ENCODE data around the gene DPP9. TPM values are rescaled to one million over a fixed set of nuclear protein-coding genes. Genes with fewer than 3 reads are reported as not detected.
A peak's percentile ranks its signal among the peaks of the same experiment; 100 is the strongest.

DPP9 gene
- total and polyA plus RNA-seq, 2 of the 4 experiments (the other 2 are of a cell fraction): 12.4 to 33.0 TPM

GRCh38 chr19:4689403-4689802, 34.2 kb downstream of the DPP9 start:
- Histone ChIP-seq H3K27me3 (ENCODE audit: control insufficient read depth, insufficient read depth, low read length) (no peaks in the 10 kb centered on the region), H3K9ac (ENCODE audit: low read depth, low read length) (no peak overlapping the region), H3K4me2 (ENCODE audit: low read depth, low read length) (no peak overlapping the region), H3K27ac (ENCODE audit: insufficient read depth, low read length) (no peak overlapping the region), H2BK15ac (ENCODE audit: low read depth, low read length) (no peak overlapping the region), H2BK20ac (ENCODE audit: low read depth, low read length) (no peak overlapping the region), H2BK120ac (ENCODE audit: low read depth, low read length) (no peak overlapping the region), H3K4ac (ENCODE audit: low read depth, low read length) (no peak overlapping the region), H2AFZ (replicated peaks; ENCODE audit: low read length, poor library complexity) (peak overlapping the region; percentile 43), H3K56ac (ENCODE audit: extremely low read depth, insufficient read depth, low read length) (no peak overlapping the region), H3K4me3 (ENCODE audit: insufficient read depth, low read depth, low read length) (no peak overlapping the region), H3K36me3 (ENCODE audit: control insufficient read depth, insufficient read depth, low read length) (peaks cover 64% of the 10 kb centered on the region), H3K79me1 (ENCODE audit: low read depth in 1 of 2, low read length in 2 of 2) (peaks cover 0 to 20% of the 10 kb centered on the region in 2 experiments; a peak in 2 of 4 replicates), H2BK5ac (ENCODE audit: low read depth, low read length, poor library complexity, severe bottlenecking) (no peak overlapping the region), H4K8ac (ENCODE audit: low read depth in 2 of 2, low read length in 2 of 2) (no peak overlapping the region), H3K14ac (replicated peaks; ENCODE audit: low read depth, low read length) (no peak overlapping the region), H3K23ac (ENCODE audit: low read depth, low read length) (no peak overlapping the region), H3K4me1 (ENCODE audit: control insufficient read depth, insufficient read depth, low read length) (peaks cover 5% of the 10 kb centered on the region), H4K91ac (ENCODE audit: insufficient read depth, low read depth, low read length) (no peak overlapping the region), H4K20me1 (ENCODE audit: insufficient read depth, low read length) (peaks cover 6% of the 10 kb centered on the region; the same call in 1 of the 2 replicates), H3K9me3 (ENCODE audit: control insufficient read depth, insufficient read depth, low read length) (no peaks in the 10 kb centered on the region), H2AK9ac (replicated peaks; ENCODE audit: low read depth, low read length, poor library complexity) (no peak overlapping the region), H3K18ac (ENCODE audit: low read depth, low read length) (no peak overlapping the region), H3K9me1 (ENCODE audit: insufficient read depth, low read length) (no peaks in the 10 kb centered on the region), H4K5ac (ENCODE audit: low read depth, low read length) (no peak overlapping the region), H2AK5ac (ENCODE audit: low read depth, low read length) (no peak overlapping the region)
- ChIA-PET POLR2A (ENCODE audit: unreplicated experiment) (no interaction called here), CTCF (no interaction called here)
- intact Hi-C loops (cut with micrococcal nuclease): no loop called here
- TF ChIP-seq RFX5 (IDR thresholded peaks at IDR 0.05; ENCODE audit: low read depth, low read length) (no peak), MAFK (IDR thresholded peaks at IDR 0.05; ENCODE audit: low read depth, low read length) (no peak)
- TF ChIP-seq, protein P1, sequence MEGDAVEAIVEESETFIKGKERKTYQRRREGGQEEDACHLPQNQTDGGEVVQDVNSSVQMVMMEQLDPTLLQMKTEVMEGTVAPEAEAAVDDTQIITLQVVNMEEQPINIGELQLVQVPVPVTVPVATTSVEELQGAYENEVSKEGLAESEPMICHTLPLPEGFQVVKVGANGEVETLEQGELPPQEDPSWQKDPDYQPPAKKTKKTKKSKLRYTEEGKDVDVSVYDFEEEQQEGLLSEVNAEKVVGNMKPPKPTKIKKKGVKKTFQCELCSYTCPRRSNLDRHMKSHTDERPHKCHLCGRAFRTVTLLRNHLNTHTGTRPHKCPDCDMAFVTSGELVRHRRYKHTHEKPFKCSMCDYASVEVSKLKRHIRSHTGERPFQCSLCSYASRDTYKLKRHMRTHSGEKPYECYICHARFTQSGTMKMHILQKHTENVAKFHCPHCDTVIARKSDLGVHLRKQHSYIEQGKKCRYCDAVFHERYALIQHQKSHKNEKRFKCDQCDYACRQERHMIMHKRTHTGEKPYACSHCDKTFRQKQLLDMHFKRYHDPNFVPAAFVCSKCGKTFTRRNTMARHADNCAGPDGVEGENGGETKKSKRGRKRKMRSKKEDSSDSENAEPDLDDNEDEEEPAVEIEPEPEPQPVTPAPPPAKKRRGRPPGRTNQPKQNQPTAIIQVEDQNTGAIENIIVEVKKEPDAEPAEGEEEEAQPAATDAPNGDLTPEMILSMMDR (conservative IDR thresholded peaks at IDR 0.05; ENCODE audit: low read depth, low read length): no peak
- dilution Hi-C loops (cut with HindIII; ENCODE audit: low sequenced_read_pairs, unreplicated experiment): no loop called here
- DNase-seq (no peak), ATAC-seq (ENCODE audit: low read depth) (no peak)
- WGBS, 2 experiments (ENCODE audit: extremely low coverage in 2 of 2, insufficient read length in 1 of 2): 100% methylated on average over 12 of the region's 19 CpGs; no CpG with 5 or more reads in 1 of the 2 experiments
- in situ Hi-C loops (cut with MboI; ENCODE audit: low sequenced_read_pairs): no loop called here
- no TSS peak for BruUV-seq (replicated peaks)

Measured in IMR-90 (cell line).